Measurements from ENCODE around the gene DUSP15. TPM values are rescaled to one million over a fixed set of nuclear protein-coding genes. Genes with fewer than 3 reads are reported as not detected.

The DUSP15 gene
- total and polyA plus RNA-seq, 2 of the 4 experiments (the other 2 are of a cell fraction), result not detected

DNA sequence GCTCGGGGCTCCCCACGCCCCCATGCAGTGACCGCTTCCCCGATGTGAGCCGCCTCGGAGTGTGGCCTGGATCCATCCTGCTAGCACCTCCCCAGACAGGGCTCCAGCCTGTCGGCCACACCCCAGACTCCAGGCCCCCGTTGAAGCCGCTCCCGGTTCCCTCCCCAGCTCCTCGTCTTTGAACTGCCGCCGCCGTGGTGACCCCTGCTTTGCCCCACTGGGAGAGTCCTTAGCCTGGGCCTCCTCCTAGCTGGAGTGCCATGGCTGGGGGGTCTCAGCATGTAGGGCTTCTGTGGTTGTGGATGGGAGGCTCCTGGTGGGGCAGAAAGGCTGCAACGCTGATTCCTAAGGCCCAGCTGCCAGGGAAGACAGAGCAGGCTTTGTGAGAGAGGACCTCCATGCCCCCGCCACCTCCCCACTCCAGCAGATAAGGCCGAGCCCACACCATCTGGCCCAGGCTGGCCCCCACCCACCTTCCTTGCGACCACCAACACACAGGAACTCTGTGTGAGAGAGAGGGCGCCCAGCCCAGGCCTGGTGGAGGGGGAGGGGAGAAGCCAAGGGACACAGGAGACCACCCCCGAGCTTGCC, 36.3 kb downstream of the DUSP15 start:
- no peak overlapping the region for H3K27ac ChIP-seq (ENCODE audit: insufficient read depth, low read length)
- no peak overlapping the region for H2AFZ ChIP-seq (replicated peaks; ENCODE audit: low read length, poor library complexity)
- in situ Hi-C loops (cut with MboI; ENCODE audit: low sequenced_read_pairs) (loop anchor here (25.0 kb wide), 2 partner anchors 653 to 828 kb away; partner anchors contain the start of gene C20orf203), dilution Hi-C loops (cut with HindIII; ENCODE audit: low sequenced_read_pairs, unreplicated experiment) (no loop called here), intact Hi-C loops (cut with micrococcal nuclease) (no loop called here)
- no CpG with 5 or more reads among the region's 20 CpGs for WGBS, 2 experiments (ENCODE audit: extremely low coverage in 2 of 2, insufficient read length in 1 of 2)
- H4K8ac ChIP-seq (ENCODE audit: low read depth in 2 of 2, low read length in 2 of 2), result no peak overlapping the region
- H3K4me3 ChIP-seq (ENCODE audit: insufficient read depth, low read depth, low read length), result no peak overlapping the region
- TF ChIP-seq MAFK (IDR thresholded peaks at IDR 0.05; ENCODE audit: low read depth, low read length) (no peak), MAZ (IDR thresholded peaks at IDR 0.05; ENCODE audit: borderline replicate concordance, low read depth, low read length) (no peak), RAD21 (IDR thresholded peaks at IDR 0.05; ENCODE audit: low read length) (no peak), CHD1 (IDR thresholded peaks at IDR 0.05; ENCODE audit: low read depth, low read length) (no peak), FOS (IDR thresholded peaks at IDR 0.05; ENCODE audit: low read depth, low read length) (no peak), RCOR1 (IDR thresholded peaks at IDR 0.05; ENCODE audit: insufficient replicate concordance, low read length) (no peak), NFE2L2 (IDR thresholded peaks at IDR 0.05; ENCODE audit: low read depth, low read length) (no peak)
- TF ChIP-seq, protein P1, sequence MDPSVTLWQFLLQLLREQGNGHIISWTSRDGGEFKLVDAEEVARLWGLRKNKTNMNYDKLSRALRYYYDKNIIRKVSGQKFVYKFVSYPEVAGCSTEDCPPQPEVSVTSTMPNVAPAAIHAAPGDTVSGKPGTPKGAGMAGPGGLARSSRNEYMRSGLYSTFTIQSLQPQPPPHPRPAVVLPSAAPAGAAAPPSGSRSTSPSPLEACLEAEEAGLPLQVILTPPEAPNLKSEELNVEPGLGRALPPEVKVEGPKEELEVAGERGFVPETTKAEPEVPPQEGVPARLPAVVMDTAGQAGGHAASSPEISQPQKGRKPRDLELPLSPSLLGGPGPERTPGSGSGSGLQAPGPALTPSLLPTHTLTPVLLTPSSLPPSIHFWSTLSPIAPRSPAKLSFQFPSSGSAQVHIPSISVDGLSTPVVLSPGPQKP (IDR thresholded peaks at IDR 0.05; ENCODE audit: borderline replicate concordance, low read depth, low read length), result no peak
- H3K9me1 ChIP-seq (ENCODE audit: insufficient read depth, low read length), result peaks cover 31% of the 10 kb centered on the region
- H2BK15ac ChIP-seq (ENCODE audit: low read depth, low read length), result no peak overlapping the region
- H3K79me1 ChIP-seq (ENCODE audit: low read depth in 1 of 2, low read length in 2 of 2), result 0 out of 4 replicates have a peak, but pooled peaks cover 0 to 4% of the 10 kb centered on the region in 2 experiments
- H3K14ac ChIP-seq (replicated peaks; ENCODE audit: low read depth, low read length), result no peak overlapping the region
- no peak overlapping the region for H3K4ac ChIP-seq (ENCODE audit: low read depth, low read length)
- ChIA-PET CTCF (interaction anchor here (1.0 to 1.3 kb wide), 2 partner anchors 11 to 172 kb away, joined by 3 to 4 read pairs; no protein-coding TSS in a partner anchor), POLR2A (ENCODE audit: unreplicated experiment) (no interaction called here)
- H3K9me3 ChIP-seq (ENCODE audit: control insufficient read depth, insufficient read depth, low read length), result no peaks in the 10 kb centered on the region
- H2AK5ac ChIP-seq (ENCODE audit: low read depth, low read length), result no peak overlapping the region
- H2BK5ac ChIP-seq (ENCODE audit: low read depth, low read length, poor library complexity, severe bottlenecking), result no peak overlapping the region
- H2BK120ac ChIP-seq (ENCODE audit: low read depth, low read length), result no peak overlapping the region
- ATAC-seq (ENCODE audit: low read depth) (no peak), DNase-seq (no peak)
- H2BK20ac ChIP-seq (ENCODE audit: low read depth, low read length), result no peak overlapping the region
- no peaks in the 10 kb centered on the region for H3K36me3 ChIP-seq (ENCODE audit: control insufficient read depth, insufficient read depth, low read length)
- no peak overlapping the region for H3K9ac ChIP-seq (ENCODE audit: low read depth, low read length)
- no peak overlapping the region for H2AK9ac ChIP-seq (replicated peaks; ENCODE audit: low read depth, low read length, poor library complexity)
- H3K18ac ChIP-seq (ENCODE audit: low read depth, low read length), result no peak overlapping the region
- peaks cover 15% of the 10 kb centered on the region for H3K4me1 ChIP-seq (ENCODE audit: control insufficient read depth, insufficient read depth, low read length)
- H4K91ac ChIP-seq (ENCODE audit: insufficient read depth, low read depth, low read length), result no peak overlapping the region
- BruUV-seq (replicated peaks), result no TSS peak
- H3K23ac ChIP-seq (ENCODE audit: low read depth, low read length), result no peak overlapping the region
- peaks cover 8% of the 10 kb centered on the region for H3K27me3 ChIP-seq (ENCODE audit: control insufficient read depth, insufficient read depth, low read length)
- peaks cover 28% of the 10 kb centered on the region for H4K20me1 ChIP-seq (ENCODE audit: insufficient read depth, low read length)
- H3K4me2 ChIP-seq (ENCODE audit: low read depth, low read length), result no peak overlapping the region
- no peak overlapping the region for H4K5ac ChIP-seq (ENCODE audit: low read depth, low read length)
- H3K56ac ChIP-seq (ENCODE audit: extremely low read depth, insufficient read depth, low read length), result no peak overlapping the region
